Right cardiac atrium (tissue), 5 donors: ENCODE results near the gene AK4. TPM values are rescaled to one million over a fixed set of nuclear protein-coding genes. Genes with fewer than 3 reads are reported as not detected.
"Not testable (repeated sequence)": the region's sequence is repeated elsewhere in the genome, so short reads cannot be mapped to it uniquely, and the experiment has no call there.

Source experiments
- ATAC-seq, 2 donors: fragments of 200-7000 bp; cut with Tn5 transposase; one replicate each; pipeline versions ENCODE4 v1.8.0 to v1.9.1; 2020; ENCODE audit warnings: moderate library complexity in 2 of 2, mild to moderate bottlenecking in 1 of 2
- DNase-seq, 3 donors: peaks; one replicate each; pipeline ENCODE4 v3.0.0-alpha.2; 2020
- H3K27ac ChIP-seq: one replicate; pipeline ENCODE4 v1.5.1; 2013; ENCODE audit warnings: mild to moderate bottlenecking, low read length, control low read depth, moderate library complexity
- H3K27me3 ChIP-seq: one replicate; pipeline ENCODE4 v1.6.1; 2013; ENCODE audit not compliant: control insufficient read depth, insufficient read depth
- H3K4me1 ChIP-seq: one replicate; pipeline ENCODE4 v1.6.1; 2013; ENCODE audit warnings: low read length; ENCODE audit not compliant: control insufficient read depth, insufficient read depth
- H3K4me3 ChIP-seq: one replicate; pipeline ENCODE4 v1.5.1; 2013; ENCODE audit warnings: low read length, control low read depth
- H3K9me3 ChIP-seq: one replicate; pipeline ENCODE4 v1.6.1; 2013; ENCODE audit warnings: low read length; ENCODE audit not compliant: control insufficient read depth
- WGBS: extraction: QIAGEN DNeasy Blood & Tissue Kit; methylation state at CpG from one replicate; pipeline ENCODE4 v1.1.7; 2013; 5-methylcytosine and 5-hydroxymethylcytosine counted together
- intact Hi-C, 4 donors: fragments of 100-400 bp; cut with DNase I; formaldehyde crosslinking; loops; one replicate each; pipeline versions ENCODE4 v1.11.0 to v1.14.0; 2022 to 2023
- polyA plus RNA-seq: library from polyadenylated mRNA; stranded (reverse); fragments of 200-250 nt; gene quantifications from one replicate; pipeline ENCODE4 v1.2.3, GENCODE V29; 2013
- total RNA-seq, 4 donors: library from RNA; stranded (reverse); fragmentation: NEBNext Ultra II Directional; extraction: Animal tissue kit (Norgen Biotek cat#: 25700); gene quantifications; one replicate each; pipeline ENCODE4 v1.2.1, GENCODE V29; 2021
- donor health status: healthy with polysubstance abuse.
- donor health status: DM: no; HTN: yes; CAD: no.
- donor health status: DM: no; HTN: no; CAD: no.
- donor health status: DM: no; HTN: yes; CAD: no; lungs with severe emphysema.
- donor health status: DM: yes; HTN: yes; CAD: no.

AK4 gene
- total and polyA plus RNA-seq, 5 donors, result 31.2 to 102 (median 89.3) TPM

- Histone ChIP-seq H3K4me1 (peaks cover 6% of the 10 kb centered on the region), H3K9me3 (no peaks in the 10 kb centered on the region), H3K27ac (peak overlapping the region; percentile 42), H3K27me3 (no peaks in the 10 kb centered on the region), H3K4me3 (no peak overlapping the region)
- 88% methylated on average over 23 of the region's 23 CpGs for WGBS
- ATAC-seq (no peak), DNase-seq (no peak)
- intact Hi-C loops, result no loop called here
These were observed 2.7 kb downstream of the AK4 start for GRCh38 chr1:65150583-65151263.

GRCh38 chr1:65151641-65152040 is 3.6 kb downstream of the AK4 start:
- H3K27me3 ChIP-seq, result no peaks in the 10 kb centered on the region
- 95% methylated on average over 1 of the region's 1 CpG for WGBS
- no peak overlapping the region for H3K27ac ChIP-seq
- intact Hi-C loops, result no loop called here
- no peaks in the 10 kb centered on the region for H3K9me3 ChIP-seq
- ATAC-seq (no peak), DNase-seq (no peak)
- no peak overlapping the region for H3K4me3 ChIP-seq
- H3K4me1 ChIP-seq, result peaks cover 6% of the 10 kb centered on the region

- 93% methylated on average over 4 of the region's 4 CpGs for WGBS
- Histone ChIP-seq H3K4me3 (no peak overlapping the region), H3K27me3 (no peaks in the 10 kb centered on the region), H3K27ac (no peak overlapping the region), H3K9me3 (no peaks in the 10 kb centered on the region), H3K4me1 (peaks cover 3% of the 10 kb centered on the region)
- no peak for ATAC-seq
- intact Hi-C loops, result no loop called here
- no peak for DNase-seq
These were observed 5.6 kb downstream of the AK4 start for GRCh38 chr1:65153635-65154034.

GRCh38 chr1:65156910-65157545 is 9.0 kb downstream of the AK4 start:
- no peak overlapping the region for H3K4me3 ChIP-seq
- DNase-seq (no peak), ATAC-seq (peak in 1 of 2 donors; percentile 17)
- 85% methylated on average over 2 of the region's 2 CpGs for WGBS
- no peaks in the 10 kb centered on the region for H3K27me3 ChIP-seq
- H3K9me3 ChIP-seq, result no peaks in the 10 kb centered on the region
- intact Hi-C loops, result no loop called here
- peak overlapping the region; percentile 34 for H3K27ac ChIP-seq
- peaks cover 3% of the 10 kb centered on the region for H3K4me1 ChIP-seq

GRCh38 chr1:65157546-65157941 is 9.5 kb downstream of the AK4 start:
- H3K27me3 ChIP-seq, result no peaks in the 10 kb centered on the region
- H3K4me3 ChIP-seq, result no peak overlapping the region
- WGBS, result 92% methylated on average over 4 of the region's 4 CpGs
- no peak for DNase-seq
- no peak for ATAC-seq
- peaks cover 3% of the 10 kb centered on the region for H3K4me1 ChIP-seq
- intact Hi-C loops, result no loop called here
- peak overlapping the region; percentile 34 for H3K27ac ChIP-seq
- H3K9me3 ChIP-seq, result no peaks in the 10 kb centered on the region

- H3K4me1 ChIP-seq, ATAC-seq, H3K27ac ChIP-seq, H3K4me3 ChIP-seq, DNase-seq, H3K27me3 ChIP-seq, intact Hi-C loops, H3K9me3 ChIP-seq: not testable (repeated sequence)
- WGBS, result over 99% methylated on average over 4 of the region's 4 CpGs
These were observed 11.3 kb downstream of the AK4 start for GRCh38 chr1:65159291-65159688.

- 96% methylated on average over 9 of the region's 9 CpGs for WGBS
- no peak for DNase-seq
- Histone ChIP-seq H3K27ac (no peak overlapping the region), H3K27me3 (no peaks in the 10 kb centered on the region), H3K4me3 (no peak overlapping the region), H3K9me3 (no peaks in the 10 kb centered on the region), H3K4me1 (no peaks in the 10 kb centered on the region)
- intact Hi-C loops, result no loop called here
- no peak for ATAC-seq
These were observed 12.0 kb downstream of the AK4 start for GRCh38 chr1:65159801-65160523.

- Histone ChIP-seq H3K9me3 (no peaks in the 10 kb centered on the region), H3K27ac (peak overlapping the region; percentile 29), H3K27me3 (no peaks in the 10 kb centered on the region), H3K4me1 (peaks cover 6% of the 10 kb centered on the region), H3K4me3 (no peak overlapping the region)
- intact Hi-C loops, result no loop called here
- WGBS, result 74% methylated on average over 11 of the region's 11 CpGs
- ATAC-seq (no peak), DNase-seq (no peak)
These were observed 15.3 kb downstream of the AK4 start for GRCh38 chr1:65163201-65163805.

GRCh38 chr1:65164101-65164500 is 16.1 kb downstream of the AK4 start:
- 93% methylated on average over 3 of the region's 3 CpGs for WGBS
- ATAC-seq, result not testable (repeated sequence)
- H3K4me1 ChIP-seq, result peaks cover 11% of the 10 kb centered on the region

GRCh38 chr1:65164633-65165032 is 16.6 kb downstream of the AK4 start:
- no peak for ATAC-seq
- H3K4me3 ChIP-seq, result no peak overlapping the region
- no peak overlapping the region for H3K27ac ChIP-seq
- no peaks in the 10 kb centered on the region for H3K27me3 ChIP-seq
- DNase-seq, result no peak
- intact Hi-C loops, result no loop called here
- H3K4me1 ChIP-seq, result peaks cover 11% of the 10 kb centered on the region
- no peaks in the 10 kb centered on the region for H3K9me3 ChIP-seq

More at GRCh38 chr1:65164101-65164500, 16.1 kb downstream of the AK4 start:
- DNase-seq, H3K27ac ChIP-seq, H3K4me3 ChIP-seq, intact Hi-C loops, H3K27me3 ChIP-seq, H3K9me3 ChIP-seq: not testable (repeated sequence)
